ENCODE measurements around the gene SUGCT.

GRCh38 chr7:40622941-40623501 lies 488.2 kb downstream of the SUGCT start:
- TF ChIP-seq, protein P1, sequence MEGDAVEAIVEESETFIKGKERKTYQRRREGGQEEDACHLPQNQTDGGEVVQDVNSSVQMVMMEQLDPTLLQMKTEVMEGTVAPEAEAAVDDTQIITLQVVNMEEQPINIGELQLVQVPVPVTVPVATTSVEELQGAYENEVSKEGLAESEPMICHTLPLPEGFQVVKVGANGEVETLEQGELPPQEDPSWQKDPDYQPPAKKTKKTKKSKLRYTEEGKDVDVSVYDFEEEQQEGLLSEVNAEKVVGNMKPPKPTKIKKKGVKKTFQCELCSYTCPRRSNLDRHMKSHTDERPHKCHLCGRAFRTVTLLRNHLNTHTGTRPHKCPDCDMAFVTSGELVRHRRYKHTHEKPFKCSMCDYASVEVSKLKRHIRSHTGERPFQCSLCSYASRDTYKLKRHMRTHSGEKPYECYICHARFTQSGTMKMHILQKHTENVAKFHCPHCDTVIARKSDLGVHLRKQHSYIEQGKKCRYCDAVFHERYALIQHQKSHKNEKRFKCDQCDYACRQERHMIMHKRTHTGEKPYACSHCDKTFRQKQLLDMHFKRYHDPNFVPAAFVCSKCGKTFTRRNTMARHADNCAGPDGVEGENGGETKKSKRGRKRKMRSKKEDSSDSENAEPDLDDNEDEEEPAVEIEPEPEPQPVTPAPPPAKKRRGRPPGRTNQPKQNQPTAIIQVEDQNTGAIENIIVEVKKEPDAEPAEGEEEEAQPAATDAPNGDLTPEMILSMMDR (conservative IDR thresholded peaks at IDR 0.05 in 1 of 2, IDR thresholded peaks at IDR 0.05 in 1 of 2; ENCODE audit: extremely low read depth in 1 of 2, insufficient read depth in 1 of 2, low read depth in 1 of 2, low read length in 2 of 2) = no peak
- TF ChIP-seq EZH2 (IDR thresholded peaks at IDR 0.05; ENCODE audit: borderline replicate concordance, low read length) = no peak
